Upper lobe of left lung (tissue), 6 donors: ENCODE results near the gene KRT39. TPM values are rescaled to one million over a fixed set of nuclear protein-coding genes. Genes with fewer than 3 reads are reported as not detected.

Experiments
- ATAC-seq, 2 donors: fragments of 200-7000 bp; cut with Tn5 transposase; one replicate each; pipeline ENCODE4 v1.9.1; 2022; ENCODE audit warnings: mild to moderate bottlenecking in 2 of 2, moderate library complexity in 2 of 2; ENCODE audit not compliant: low FRiP score in 2 of 2
- DNase-seq, 2 donors: peaks; one replicate each; pipeline ENCODE4 v3.0.0-alpha.2; 2019 to 2020
- H3K27ac ChIP-seq, 4 donors: fragments of 200-600 bp; sonication (generic); one replicate each; pipeline ENCODE4 v1.5.1; 2016 to 2019
- H3K27me3 ChIP-seq, 4 donors: fragments of 200-600 bp; sonication (generic); one replicate each; pipeline ENCODE4 v1.5.1; 2017 to 2019
- H3K36me3 ChIP-seq, 4 donors: fragments of 200-600 bp; sonication (generic); one replicate each; pipeline ENCODE4 v1.5.1; 2016 to 2019
- H3K4me1 ChIP-seq, 4 donors: fragments of 200-600 bp; sonication (generic); one replicate each; pipeline ENCODE4 v1.5.1; 2018 to 2019
- H3K4me3 ChIP-seq, 4 donors: fragments of 200-600 bp; sonication (generic); one replicate each; pipeline ENCODE4 v1.5.1; 2017 to 2019; ENCODE audit warnings: mild to moderate bottlenecking in 2 of 4, moderate library complexity in 1 of 4
- H3K9me3 ChIP-seq, 4 donors: fragments of 200-600 bp; sonication (generic); one replicate each; pipeline ENCODE4 v1.5.1; 2018 to 2019
- EP300 ChIP-seq, 4 donors: sonication (generic); formaldehyde crosslinking; IDR thresholded peaks; one replicate each; pipeline ENCODE4 v1.5.1; 2017; ENCODE audit warnings: antibody characterized with exemption in 4 of 4, control low read depth in 2 of 4
- POLR2A ChIP-seq, 4 donors: fragments of 450-650 bp; IDR thresholded peaks; one replicate each; pipeline ENCODE4 v1.5.1; 2016 to 2017; ENCODE audit warnings: antibody characterized with exemption in 4 of 4, mild to moderate bottlenecking in 2 of 4
- POLR2AphosphoS5 ChIP-seq, 2 donors: sonication (generic); formaldehyde crosslinking; IDR thresholded peaks; one replicate each; pipeline ENCODE4 v1.5.1; 2017; ENCODE audit warnings: antibody characterized with exemption in 2 of 2
- WGBS, 2 donors: methylation state at CpG; one replicate each; pipeline ENCODE4 v1.1.5; 2017 to 2018; 5-methylcytosine and 5-hydroxymethylcytosine counted together
- total RNA-seq, 6 donors: library from RNA; depleted of rRNA in 4 of 6; stranded (reverse); fragments of >200 nt in 4 of 6; gene quantifications; one replicate each; pipeline versions ENCODE4 v1.1.0 to v1.2.1, GENCODE V29; 2016 to 2021
- TF ChIP-seq, protein P1 (sequence below), 6 experiments: fragments of 450-650 bp in 4 of 6; fragments of 200-600 bp in 2 of 6; sonication (generic) in 2 of 6; IDR thresholded peaks; one replicate each; pipeline ENCODE4 v1.5.1; 2016 to 2019; ENCODE audit warnings: antibody characterized with exemption in 6 of 6
- donor health status: DM: no; HTN: no; CAD: no; lungs with moderate emphysema.
- donor health status: DM: no; HTN: yes; CAD: no; lungs with severe emphysema.

The KRT39 gene
- total RNA-seq, 6 donors from 2014 or later = not detected

GRCh38 chr17:40936437-40936971, 30.2 kb downstream of the KRT39 start:
- H3K4me1 ChIP-seq = no peaks in the 10 kb centered on the region
- no peaks in the 10 kb centered on the region for H3K9me3 ChIP-seq
- peak overlapping the region in 1 of 4 donors; percentile 31 for H3K27ac ChIP-seq
- no peaks in the 10 kb centered on the region for H3K27me3 ChIP-seq
- DNase-seq (peak in 1 of 2 donors; percentile 54), ATAC-seq (peak; percentile 14 to 30)
- no peaks in the 10 kb centered on the region for H3K36me3 ChIP-seq
- H3K4me3 ChIP-seq = no peak overlapping the region
- TF ChIP-seq POLR2AphosphoS5 (IDR thresholded peaks at IDR 0.05) (no peak), POLR2A (IDR thresholded peaks at IDR 0.05) (no peak), EP300 (IDR thresholded peaks at IDR 0.05) (no peak)
- TF ChIP-seq, protein P1, sequence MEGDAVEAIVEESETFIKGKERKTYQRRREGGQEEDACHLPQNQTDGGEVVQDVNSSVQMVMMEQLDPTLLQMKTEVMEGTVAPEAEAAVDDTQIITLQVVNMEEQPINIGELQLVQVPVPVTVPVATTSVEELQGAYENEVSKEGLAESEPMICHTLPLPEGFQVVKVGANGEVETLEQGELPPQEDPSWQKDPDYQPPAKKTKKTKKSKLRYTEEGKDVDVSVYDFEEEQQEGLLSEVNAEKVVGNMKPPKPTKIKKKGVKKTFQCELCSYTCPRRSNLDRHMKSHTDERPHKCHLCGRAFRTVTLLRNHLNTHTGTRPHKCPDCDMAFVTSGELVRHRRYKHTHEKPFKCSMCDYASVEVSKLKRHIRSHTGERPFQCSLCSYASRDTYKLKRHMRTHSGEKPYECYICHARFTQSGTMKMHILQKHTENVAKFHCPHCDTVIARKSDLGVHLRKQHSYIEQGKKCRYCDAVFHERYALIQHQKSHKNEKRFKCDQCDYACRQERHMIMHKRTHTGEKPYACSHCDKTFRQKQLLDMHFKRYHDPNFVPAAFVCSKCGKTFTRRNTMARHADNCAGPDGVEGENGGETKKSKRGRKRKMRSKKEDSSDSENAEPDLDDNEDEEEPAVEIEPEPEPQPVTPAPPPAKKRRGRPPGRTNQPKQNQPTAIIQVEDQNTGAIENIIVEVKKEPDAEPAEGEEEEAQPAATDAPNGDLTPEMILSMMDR (IDR thresholded peaks at IDR 0.05) = no peak
- WGBS, 2 donors = 80 to 84% methylated on average over 10 to 15 of the region's 19 CpGs

- TF ChIP-seq, protein P1 (IDR thresholded peaks at IDR 0.05) = no peak
- no peak for TF ChIP-seq EP300 (IDR thresholded peaks at IDR 0.05)
- no peak for TF ChIP-seq POLR2AphosphoS5 (IDR thresholded peaks at IDR 0.05)
- TF ChIP-seq POLR2A (IDR thresholded peaks at IDR 0.05) = no peak
- no peak overlapping the region for H3K27ac ChIP-seq
- H3K9me3 ChIP-seq = no peaks in the 10 kb centered on the region
- no peak overlapping the region for H3K4me3 ChIP-seq
- DNase-seq (no peak), ATAC-seq (no peak)
- H3K27me3 ChIP-seq = no peaks in the 10 kb centered on the region
- WGBS, 2 donors = 71 to 73% methylated on average over 3 of the region's 3 CpGs
- H3K4me1 ChIP-seq = no peaks in the 10 kb centered on the region
- no peaks in the 10 kb centered on the region for H3K36me3 ChIP-seq
Measured at GRCh38 chr17:40935624-40936023, 31.1 kb downstream of the KRT39 start.

GRCh38 chr17:40932608-40933007, 34.1 kb downstream of the KRT39 start:
- DNase-seq (no peak), ATAC-seq (no peak)
- Histone ChIP-seq H3K9me3 (no peaks in the 10 kb centered on the region), H3K4me3 (no peak overlapping the region), H3K36me3 (no peaks in the 10 kb centered on the region), H3K4me1 (no peaks in the 10 kb centered on the region), H3K27ac (no peak overlapping the region), H3K27me3 (no peaks in the 10 kb centered on the region)
- 70 to 88% methylated on average over 2 of the region's 2 CpGs for WGBS, 2 donors
- TF ChIP-seq POLR2AphosphoS5 (IDR thresholded peaks at IDR 0.05) (no peak), EP300 (IDR thresholded peaks at IDR 0.05) (no peak), POLR2A (IDR thresholded peaks at IDR 0.05) (no peak)
- TF ChIP-seq, protein P1 (IDR thresholded peaks at IDR 0.05) = no peak

DNA sequence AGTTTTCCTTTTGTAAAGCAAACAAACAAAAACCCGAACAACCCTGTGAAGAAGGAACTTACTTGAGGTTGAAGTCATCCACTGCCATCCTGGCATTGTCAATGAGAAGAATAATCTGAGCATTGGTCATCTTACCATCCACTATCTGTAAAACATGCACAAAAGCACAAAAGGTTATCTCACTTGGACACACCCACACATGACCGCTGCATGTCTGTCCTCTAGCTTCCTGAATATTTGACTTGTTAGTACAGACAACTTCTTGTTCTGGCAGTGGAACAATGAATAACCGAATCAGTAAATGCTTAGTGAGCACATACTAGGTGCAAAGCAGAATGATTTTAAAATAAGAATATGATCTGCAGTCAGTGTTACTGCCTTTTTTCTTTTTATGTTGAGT, 35.4 kb downstream of the KRT39 start:
- TF ChIP-seq EP300 (IDR thresholded peaks at IDR 0.05) = no peak
- TF ChIP-seq POLR2AphosphoS5 (IDR thresholded peaks at IDR 0.05) = no peak
- TF ChIP-seq POLR2A (IDR thresholded peaks at IDR 0.05) = no peak
- TF ChIP-seq, protein P1 (IDR thresholded peaks at IDR 0.05) = no peak
- 61 to 71% methylated on average over 3 of the region's 3 CpGs for WGBS, 2 donors
- no peak for DNase-seq
- Histone ChIP-seq H3K4me1 (no peaks in the 10 kb centered on the region), H3K9me3 (no peaks in the 10 kb centered on the region), H3K4me3 (no peak overlapping the region), H3K27me3 (no peaks in the 10 kb centered on the region), H3K36me3 (no peaks in the 10 kb centered on the region), H3K27ac (no peak overlapping the region)
- no peak for ATAC-seq

DNA sequence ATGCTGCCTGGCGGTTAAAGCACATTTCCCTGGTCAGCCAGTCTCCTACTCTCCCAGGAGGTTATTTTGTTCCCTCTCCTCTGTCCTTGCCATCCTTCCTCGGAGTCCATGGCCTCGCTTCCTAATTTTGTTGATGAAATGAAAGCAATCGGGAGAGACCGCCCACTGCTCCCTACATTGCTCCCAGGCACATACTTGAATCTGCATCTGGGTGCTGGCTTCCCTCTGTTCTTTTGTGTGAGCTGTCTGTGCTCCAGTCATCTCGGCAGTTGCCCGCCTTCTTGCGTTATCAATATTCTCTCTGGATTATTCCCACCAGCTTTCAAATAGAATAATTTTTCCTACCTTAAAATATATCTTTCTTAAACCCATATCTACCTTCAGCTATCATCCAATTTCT, 40.4 kb downstream of the KRT39 start:
- H3K27ac ChIP-seq = no peak overlapping the region
- H3K27me3 ChIP-seq = no peaks in the 10 kb centered on the region
- no peaks in the 10 kb centered on the region for H3K36me3 ChIP-seq
- no peaks in the 10 kb centered on the region for H3K9me3 ChIP-seq
- no peak for TF ChIP-seq POLR2AphosphoS5 (IDR thresholded peaks at IDR 0.05)
- no peak for TF ChIP-seq POLR2A (IDR thresholded peaks at IDR 0.05)
- no peak for TF ChIP-seq EP300 (IDR thresholded peaks at IDR 0.05)
- TF ChIP-seq, protein P1 (IDR thresholded peaks at IDR 0.05) = no peak
- H3K4me3 ChIP-seq = no peak overlapping the region
- no peak for DNase-seq
- WGBS, 2 donors = 80 to 85% methylated on average over 8 of the region's 8 CpGs
- ATAC-seq = no peak
- H3K4me1 ChIP-seq = no peaks in the 10 kb centered on the region
